ENCODE data around the gene JCAD. TPM values are rescaled to one million over a fixed set of nuclear protein-coding genes. Genes with fewer than 3 reads are reported as not detected.

JCAD gene
- total RNA-seq, 4 donors from 2014 or later, result 25.6 to 99.1 (median 49.9) TPM

DNA sequence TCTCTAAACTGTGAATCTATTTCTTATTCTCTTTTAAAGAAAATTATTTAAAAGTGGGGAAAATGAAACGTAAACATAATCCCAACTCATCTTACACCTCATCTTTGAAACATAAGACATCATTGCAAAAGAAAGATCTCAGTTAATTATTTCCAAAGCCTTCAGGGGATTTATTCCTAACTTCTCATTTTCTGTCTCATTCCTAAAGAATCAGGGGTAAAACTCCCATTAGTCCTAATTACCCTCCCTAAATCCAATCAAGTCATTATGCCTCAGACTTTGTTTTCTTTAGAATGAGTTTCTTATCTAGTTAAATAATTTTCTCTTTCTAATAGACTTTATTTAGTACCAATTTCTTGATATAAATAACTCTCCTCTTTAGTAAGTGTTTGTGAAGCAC is 39.7 kb upstream of the JCAD start:
- Histone ChIP-seq H3K9me3 (no peaks in the 10 kb centered on the region), H3K4me1 (no peaks in the 10 kb centered on the region), H3K4me3 (no peak overlapping the region), H3K27ac (no peak overlapping the region), H3K36me3 (no peaks in the 10 kb centered on the region), H3K27me3 (no peaks in the 10 kb centered on the region)
- intact Hi-C loops (cut with DNase I; ENCODE audit: low total_unique reads), result no loop called here
- TF ChIP-seq, protein P1, sequence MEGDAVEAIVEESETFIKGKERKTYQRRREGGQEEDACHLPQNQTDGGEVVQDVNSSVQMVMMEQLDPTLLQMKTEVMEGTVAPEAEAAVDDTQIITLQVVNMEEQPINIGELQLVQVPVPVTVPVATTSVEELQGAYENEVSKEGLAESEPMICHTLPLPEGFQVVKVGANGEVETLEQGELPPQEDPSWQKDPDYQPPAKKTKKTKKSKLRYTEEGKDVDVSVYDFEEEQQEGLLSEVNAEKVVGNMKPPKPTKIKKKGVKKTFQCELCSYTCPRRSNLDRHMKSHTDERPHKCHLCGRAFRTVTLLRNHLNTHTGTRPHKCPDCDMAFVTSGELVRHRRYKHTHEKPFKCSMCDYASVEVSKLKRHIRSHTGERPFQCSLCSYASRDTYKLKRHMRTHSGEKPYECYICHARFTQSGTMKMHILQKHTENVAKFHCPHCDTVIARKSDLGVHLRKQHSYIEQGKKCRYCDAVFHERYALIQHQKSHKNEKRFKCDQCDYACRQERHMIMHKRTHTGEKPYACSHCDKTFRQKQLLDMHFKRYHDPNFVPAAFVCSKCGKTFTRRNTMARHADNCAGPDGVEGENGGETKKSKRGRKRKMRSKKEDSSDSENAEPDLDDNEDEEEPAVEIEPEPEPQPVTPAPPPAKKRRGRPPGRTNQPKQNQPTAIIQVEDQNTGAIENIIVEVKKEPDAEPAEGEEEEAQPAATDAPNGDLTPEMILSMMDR (IDR thresholded peaks at IDR 0.05), result no peak
- TF ChIP-seq POLR2A (IDR thresholded peaks at IDR 0.05), result no peak
- no peak for DNase-seq

DNA sequence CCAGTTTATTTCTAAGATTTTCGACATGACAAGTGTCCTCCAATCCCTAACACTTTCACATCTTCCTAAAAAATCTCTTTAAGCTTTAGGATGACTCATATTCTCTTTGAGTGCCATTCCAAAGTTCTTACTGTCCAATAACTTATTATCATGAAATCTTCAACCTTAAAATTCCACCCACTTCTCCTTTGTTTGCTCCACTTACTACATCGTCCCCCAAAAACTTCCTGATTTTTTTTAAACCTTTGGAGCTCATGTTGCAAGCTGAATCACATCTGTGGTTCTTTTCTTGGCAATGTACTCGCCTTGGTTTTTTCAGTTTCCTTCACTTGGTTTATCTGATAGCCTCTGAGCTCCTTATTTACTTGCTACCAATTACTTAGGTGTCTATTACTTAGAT is 39.2 kb upstream of the JCAD start:
- intact Hi-C loops (cut with DNase I; ENCODE audit: low total_unique reads), result no loop called here
- Histone ChIP-seq H3K9me3 (no peaks in the 10 kb centered on the region), H3K4me3 (no peak overlapping the region), H3K36me3 (no peaks in the 10 kb centered on the region), H3K27me3 (no peaks in the 10 kb centered on the region), H3K4me1 (no peaks in the 10 kb centered on the region), H3K27ac (no peak overlapping the region)
- no peak for TF ChIP-seq POLR2A (IDR thresholded peaks at IDR 0.05)
- TF ChIP-seq, protein P1 (IDR thresholded peaks at IDR 0.05), result no peak
- no peak for DNase-seq

DNA sequence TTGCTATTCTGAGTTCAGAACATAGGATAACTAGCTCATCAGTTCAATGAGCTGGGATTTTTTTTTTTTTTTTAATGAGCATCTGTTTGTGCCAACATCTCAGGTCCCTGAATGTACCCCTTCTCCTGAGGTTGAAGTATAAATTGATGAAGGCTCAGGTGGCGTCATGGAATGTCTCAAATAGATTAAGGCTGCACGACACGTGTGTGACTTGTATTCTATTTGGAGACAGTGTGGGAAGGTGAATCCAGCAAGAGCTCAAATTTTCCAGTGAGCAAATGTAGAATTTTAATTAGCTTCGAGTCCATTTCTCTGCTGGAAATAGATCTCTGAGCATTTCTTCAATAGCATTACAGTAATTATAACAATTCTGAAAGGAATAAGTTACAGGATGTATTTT is 37.2 kb upstream of the JCAD start:
- H3K4me3 ChIP-seq, result no peak overlapping the region
- no peak for DNase-seq
- H3K36me3 ChIP-seq, result no peaks in the 10 kb centered on the region
- intact Hi-C loops (cut with DNase I; ENCODE audit: low total_unique reads), result no loop called here
- H3K27ac ChIP-seq, result no peak overlapping the region
- no peaks in the 10 kb centered on the region for H3K27me3 ChIP-seq
- no peaks in the 10 kb centered on the region for H3K4me1 ChIP-seq
- no peaks in the 10 kb centered on the region for H3K9me3 ChIP-seq
- TF ChIP-seq, protein P1 (IDR thresholded peaks at IDR 0.05), result no peak
- TF ChIP-seq POLR2A (IDR thresholded peaks at IDR 0.05), result no peak

DNA sequence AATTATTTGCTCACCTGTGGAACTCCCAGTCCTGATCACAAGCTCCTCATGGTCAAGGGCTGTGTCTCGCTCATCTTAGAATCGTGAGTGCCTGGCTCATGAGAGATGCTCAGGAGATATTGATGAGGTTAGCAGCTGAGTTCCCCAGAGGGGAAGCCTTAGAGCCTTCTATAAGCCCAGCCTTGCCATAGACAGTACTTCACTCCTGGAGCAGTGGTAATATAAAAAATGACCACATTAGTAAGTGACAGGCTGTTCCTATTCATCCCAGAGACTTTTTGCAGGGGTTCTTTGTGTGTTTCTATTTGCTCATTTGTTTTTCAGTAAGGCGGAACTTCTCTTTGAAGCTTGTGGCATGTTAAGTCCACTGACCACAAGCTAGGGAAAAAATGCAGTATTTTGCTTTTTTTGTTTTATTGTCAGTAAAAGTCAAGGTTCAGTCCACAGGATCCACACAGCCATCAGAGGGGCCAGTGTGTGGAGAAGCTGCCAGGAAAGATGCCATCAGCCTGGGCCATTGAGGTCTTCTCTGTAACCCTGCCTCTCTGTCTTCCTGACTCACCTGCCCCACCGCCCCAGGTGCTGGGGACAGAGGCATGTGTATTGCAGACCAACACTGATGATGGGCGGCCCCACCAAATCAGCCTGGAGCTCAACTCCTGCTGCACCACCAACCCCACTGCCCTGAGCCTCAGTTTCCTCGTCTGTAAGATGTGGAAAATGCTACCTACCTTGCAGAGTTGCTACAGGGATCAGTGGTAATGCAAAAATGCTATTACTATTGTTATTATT is 36.4 kb upstream of the JCAD start:
- Histone ChIP-seq H3K27me3 (no peaks in the 10 kb centered on the region), H3K9me3 (no peaks in the 10 kb centered on the region), H3K4me3 (no peak overlapping the region), H3K4me1 (no peaks in the 10 kb centered on the region), H3K27ac (no peak overlapping the region), H3K36me3 (no peaks in the 10 kb centered on the region)
- intact Hi-C loops (cut with DNase I; ENCODE audit: low total_unique reads), result no loop called here
- TF ChIP-seq POLR2A (IDR thresholded peaks at IDR 0.05), result no peak
- TF ChIP-seq, protein P1 (IDR thresholded peaks at IDR 0.05), result no peak
- no peak for DNase-seq

GRCh38 chr10:30094601-30095000 is 35.2 kb upstream of the JCAD start:
- TF ChIP-seq, protein P1 (IDR thresholded peaks at IDR 0.05), result no peak
- no peak for TF ChIP-seq POLR2A (IDR thresholded peaks at IDR 0.05)
- no peaks in the 10 kb centered on the region for H3K36me3 ChIP-seq
- no peaks in the 10 kb centered on the region for H3K27me3 ChIP-seq
- H3K9me3 ChIP-seq, result no peaks in the 10 kb centered on the region
- no peak for DNase-seq
- no peak overlapping the region for H3K27ac ChIP-seq
- no peak overlapping the region for H3K4me3 ChIP-seq
- intact Hi-C loops (cut with DNase I; ENCODE audit: low total_unique reads), result no loop called here
- no peaks in the 10 kb centered on the region for H3K4me1 ChIP-seq

All from uterus (tissue), 4 donors.